DMS79 treated with DMSO at 0.1 percent for 48 hours (cell line): ENCODE data around the gene SMAP1.

Experiments used
- DNase-seq: peaks from one replicate; lab custom pipeline; 2025; lab: John Stamatoyannopoulos, UW

The SMAP1 gene

GRCh38 chr6:70900047-70900446, 232.4 kb downstream of the SMAP1 start:
- no peak for DNase-seq

GRCh38 chr6:70901324-70901723, 233.6 kb downstream of the SMAP1 start:
- DNase-seq: no peak

GRCh38 chr6:70903665-70904452, 236.2 kb downstream of the SMAP1 start:
- no peak for DNase-seq

- no peak for DNase-seq
Measured at GRCh38 chr6:70905742-70906141, 238.1 kb downstream of the SMAP1 start.
